ENCODE measurements around the gene SLC16A10. TPM values are rescaled to one million over a fixed set of nuclear protein-coding genes. Genes with fewer than 3 reads are reported as not detected.

Gene SLC16A10
- total RNA-seq, 2 experiments from 2014 or later, result 13.4 to 13.8 TPM

DNA sequence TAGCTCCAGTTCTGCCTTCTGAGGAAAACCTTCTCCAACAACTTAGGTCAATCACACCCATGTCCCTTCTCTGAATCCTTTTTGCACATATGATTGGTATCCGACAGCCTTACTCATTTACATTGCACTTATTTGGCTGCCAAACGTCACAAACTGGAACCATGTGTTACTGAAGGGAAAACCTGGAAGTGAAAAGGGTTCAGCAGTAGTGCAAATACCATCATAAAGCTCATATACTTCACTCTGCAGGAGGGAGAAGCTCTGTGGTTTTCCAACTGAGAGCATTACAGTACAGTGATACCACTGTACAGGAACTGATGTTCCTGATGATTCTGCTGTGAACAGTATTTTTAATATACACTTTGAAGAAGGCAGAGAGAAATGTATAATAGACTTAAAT, 87.8 kb downstream of the SLC16A10 start:
- no peaks in the 10 kb centered on the region for H3K9me3 Mint-ChIP-seq
- H3K36me3 Mint-ChIP-seq (ENCODE audit: low read depth), result peaks cover 28% of the 10 kb centered on the region
- no peak for DNase-seq
- H3K4me3 Mint-ChIP-seq, result no peak overlapping the region
- no peaks in the 10 kb centered on the region for H3K27me3 Mint-ChIP-seq
- H3K36me3 ChIP-seq (ENCODE audit: insufficient read depth, low read length), result no peaks in the 10 kb centered on the region
- H3K27ac Mint-ChIP-seq, result no peak overlapping the region
- no peak for ATAC-seq (ENCODE audit: poor library complexity)
- no peak overlapping the region for H3K4me3 ChIP-seq (ENCODE audit: low read length)
- H3K27ac ChIP-seq (ENCODE audit: low read depth in 1 of 2, low read length in 2 of 2), result no peak overlapping the region
- POLR2A ChIA-PET, result interaction anchor here (0.9 kb wide), 1 partner anchor 87 kb away, joined by 3 read pairs; no protein-coding TSS in a partner anchor
- H3K4me1 Mint-ChIP-seq (ENCODE audit: low read depth), result peaks cover 26% of the 10 kb centered on the region
- TF ChIP-seq, protein P1, sequence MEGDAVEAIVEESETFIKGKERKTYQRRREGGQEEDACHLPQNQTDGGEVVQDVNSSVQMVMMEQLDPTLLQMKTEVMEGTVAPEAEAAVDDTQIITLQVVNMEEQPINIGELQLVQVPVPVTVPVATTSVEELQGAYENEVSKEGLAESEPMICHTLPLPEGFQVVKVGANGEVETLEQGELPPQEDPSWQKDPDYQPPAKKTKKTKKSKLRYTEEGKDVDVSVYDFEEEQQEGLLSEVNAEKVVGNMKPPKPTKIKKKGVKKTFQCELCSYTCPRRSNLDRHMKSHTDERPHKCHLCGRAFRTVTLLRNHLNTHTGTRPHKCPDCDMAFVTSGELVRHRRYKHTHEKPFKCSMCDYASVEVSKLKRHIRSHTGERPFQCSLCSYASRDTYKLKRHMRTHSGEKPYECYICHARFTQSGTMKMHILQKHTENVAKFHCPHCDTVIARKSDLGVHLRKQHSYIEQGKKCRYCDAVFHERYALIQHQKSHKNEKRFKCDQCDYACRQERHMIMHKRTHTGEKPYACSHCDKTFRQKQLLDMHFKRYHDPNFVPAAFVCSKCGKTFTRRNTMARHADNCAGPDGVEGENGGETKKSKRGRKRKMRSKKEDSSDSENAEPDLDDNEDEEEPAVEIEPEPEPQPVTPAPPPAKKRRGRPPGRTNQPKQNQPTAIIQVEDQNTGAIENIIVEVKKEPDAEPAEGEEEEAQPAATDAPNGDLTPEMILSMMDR (IDR thresholded peaks at IDR 0.05), result no peak
- CTCF ChIA-PET, result no interaction called here
- peaks cover 11% of the 10 kb centered on the region for H3K4me1 ChIP-seq (ENCODE audit: insufficient read depth, low read length)
- no peaks in the 10 kb centered on the region for H3K27me3 ChIP-seq (ENCODE audit: control insufficient read depth in 1 of 2, insufficient read depth in 2 of 2, low read length in 2 of 2)
- intact Hi-C loops (cut with DNase I, micrococcal nuclease), result loop anchor here in 1 of 2 experiments (5.0 kb wide), 1 partner anchor 43 kb away; no protein-coding TSS in a partner anchor
- no peaks in the 10 kb centered on the region for H3K9me3 ChIP-seq (ENCODE audit: control insufficient read depth in 1 of 2, insufficient read depth in 1 of 2, low read length in 2 of 2)

DNA sequence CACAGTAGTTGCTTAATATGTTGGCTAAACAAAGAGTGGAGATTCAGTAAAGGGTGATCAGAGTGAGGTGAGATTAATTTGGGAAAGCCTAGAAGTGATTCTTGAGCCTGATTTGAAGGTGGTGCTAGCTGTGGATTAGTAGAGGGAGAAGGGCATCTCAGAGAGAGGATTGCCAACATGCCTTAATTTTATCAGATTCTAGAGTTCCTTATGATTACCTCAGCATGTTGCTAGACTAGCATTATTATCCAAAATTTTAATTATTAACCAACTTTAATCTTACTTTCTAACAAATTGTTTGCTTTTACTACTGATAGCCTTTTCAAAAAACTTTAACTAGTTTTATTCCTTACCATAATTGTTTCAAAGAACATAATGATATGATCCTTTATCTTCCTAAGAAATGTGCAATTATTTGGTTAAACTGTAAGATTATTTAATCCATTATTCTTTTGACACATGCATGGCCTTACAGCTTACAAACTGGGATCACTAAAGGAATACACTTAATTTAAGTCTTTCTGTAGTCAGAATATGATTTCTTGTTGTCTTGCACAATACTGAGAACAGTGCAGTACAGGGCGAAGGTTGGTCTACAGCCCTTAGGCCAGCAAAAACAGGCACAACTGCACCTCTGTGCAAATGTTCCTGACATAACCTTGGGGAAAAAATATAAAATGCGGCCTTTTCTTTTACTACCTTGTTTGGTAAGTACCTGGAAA, 88.9 kb downstream of the SLC16A10 start:
- DNase-seq, result no peak
- H3K4me1 Mint-ChIP-seq (ENCODE audit: low read depth), result peaks cover 26% of the 10 kb centered on the region
- no peak overlapping the region for H3K4me3 ChIP-seq (ENCODE audit: low read length)
- no peak overlapping the region for H3K4me3 Mint-ChIP-seq
- H3K27ac ChIP-seq (ENCODE audit: low read depth in 1 of 2, low read length in 2 of 2), result no peak overlapping the region
- H3K27ac Mint-ChIP-seq, result no peak overlapping the region
- H3K36me3 ChIP-seq (ENCODE audit: insufficient read depth, low read length), result no peaks in the 10 kb centered on the region
- no peaks in the 10 kb centered on the region for H3K9me3 Mint-ChIP-seq
- ATAC-seq (ENCODE audit: poor library complexity), result no peak
- POLR2A ChIA-PET, result no interaction called here
- CTCF ChIA-PET, result no interaction called here
- H3K27me3 Mint-ChIP-seq, result no peaks in the 10 kb centered on the region
- intact Hi-C loops (cut with DNase I, micrococcal nuclease), result loop anchor here in 1 of 2 experiments (5.0 kb wide), 1 partner anchor 44 kb away; no protein-coding TSS in a partner anchor
- peaks cover 11% of the 10 kb centered on the region for H3K4me1 ChIP-seq (ENCODE audit: insufficient read depth, low read length)
- TF ChIP-seq, protein P1 (IDR thresholded peaks at IDR 0.05), result no peak
- H3K9me3 ChIP-seq (ENCODE audit: control insufficient read depth in 1 of 2, insufficient read depth in 1 of 2, low read length in 2 of 2), result no peaks in the 10 kb centered on the region
- H3K27me3 ChIP-seq (ENCODE audit: control insufficient read depth in 1 of 2, insufficient read depth in 2 of 2, low read length in 2 of 2), result no peaks in the 10 kb centered on the region
- H3K36me3 Mint-ChIP-seq (ENCODE audit: low read depth), result peaks cover 29% of the 10 kb centered on the region

DNA sequence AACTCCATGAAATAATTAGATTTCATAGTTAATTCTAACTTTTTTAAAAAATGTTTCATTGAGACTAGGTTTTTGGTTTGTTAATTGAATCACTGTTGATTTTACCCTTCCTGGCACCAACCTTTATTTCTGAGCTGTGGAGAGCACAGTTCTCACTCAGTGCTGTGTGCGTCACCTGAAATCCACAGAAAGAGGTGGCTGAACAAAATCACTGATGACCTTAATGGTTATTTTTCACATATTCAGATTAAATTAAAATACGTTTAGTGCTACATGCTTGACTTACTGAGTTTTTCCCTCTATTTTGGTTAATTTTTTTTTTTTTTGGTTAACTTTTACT, 89.4 kb downstream of the SLC16A10 start:
- Mint-ChIP-seq H3K27me3 (no peaks in the 10 kb centered on the region), H3K9me3 (no peaks in the 10 kb centered on the region), H3K4me3 (no peak overlapping the region), H3K4me1 (ENCODE audit: low read depth) (peaks cover 26% of the 10 kb centered on the region), H3K36me3 (ENCODE audit: low read depth) (peaks cover 31% of the 10 kb centered on the region), H3K27ac (no peak overlapping the region)
- DNase-seq (no peak), ATAC-seq (ENCODE audit: poor library complexity) (no peak)
- intact Hi-C loops (cut with DNase I, micrococcal nuclease), result loop anchor here in 1 of 2 experiments (5.0 kb wide), 1 partner anchor 44 kb away; no protein-coding TSS in a partner anchor
- H3K27me3 ChIP-seq (ENCODE audit: control insufficient read depth in 1 of 2, insufficient read depth in 2 of 2, low read length in 2 of 2), result no peaks in the 10 kb centered on the region
- ChIA-PET CTCF (no interaction called here), POLR2A (no interaction called here)
- H3K27ac ChIP-seq (ENCODE audit: low read depth in 1 of 2, low read length in 2 of 2), result no peak overlapping the region
- TF ChIP-seq, protein P1 (IDR thresholded peaks at IDR 0.05), result no peak
- no peak overlapping the region for H3K4me3 ChIP-seq (ENCODE audit: low read length)
- no peaks in the 10 kb centered on the region for H3K36me3 ChIP-seq (ENCODE audit: insufficient read depth, low read length)
- H3K4me1 ChIP-seq (ENCODE audit: insufficient read depth, low read length), result peaks cover 11% of the 10 kb centered on the region
- no peaks in the 10 kb centered on the region for H3K9me3 ChIP-seq (ENCODE audit: control insufficient read depth in 1 of 2, insufficient read depth in 1 of 2, low read length in 2 of 2)
